ENCODE results near the gene TRMT6. TPM values are rescaled to one million over a fixed set of nuclear protein-coding genes. Genes with fewer than 3 reads are reported as not detected.

Gene TRMT6
- total RNA-seq, 2 donors from 2014 or later = 7.5 to 10.9 TPM

DNA sequence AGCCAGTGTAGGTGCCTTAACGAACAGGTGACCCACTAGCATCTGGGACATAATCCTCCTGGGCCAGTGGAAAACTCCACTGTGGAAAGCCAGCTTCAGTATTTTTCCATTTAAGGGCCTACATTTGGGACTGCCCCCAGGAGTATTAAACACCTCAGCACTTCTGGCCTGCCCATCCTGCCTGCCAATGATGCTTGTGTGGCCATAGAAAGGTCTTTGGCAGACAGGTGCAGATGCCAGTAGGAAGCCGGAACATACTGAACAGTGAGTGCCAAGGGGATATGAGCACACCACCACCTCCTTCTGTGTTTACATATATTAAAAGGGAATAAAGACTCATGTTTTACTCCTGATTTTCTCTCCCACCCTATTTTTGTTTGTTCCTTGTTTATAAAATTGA lies 20.0 kb upstream of the TRMT6 start:
- TF ChIP-seq, protein P1, sequence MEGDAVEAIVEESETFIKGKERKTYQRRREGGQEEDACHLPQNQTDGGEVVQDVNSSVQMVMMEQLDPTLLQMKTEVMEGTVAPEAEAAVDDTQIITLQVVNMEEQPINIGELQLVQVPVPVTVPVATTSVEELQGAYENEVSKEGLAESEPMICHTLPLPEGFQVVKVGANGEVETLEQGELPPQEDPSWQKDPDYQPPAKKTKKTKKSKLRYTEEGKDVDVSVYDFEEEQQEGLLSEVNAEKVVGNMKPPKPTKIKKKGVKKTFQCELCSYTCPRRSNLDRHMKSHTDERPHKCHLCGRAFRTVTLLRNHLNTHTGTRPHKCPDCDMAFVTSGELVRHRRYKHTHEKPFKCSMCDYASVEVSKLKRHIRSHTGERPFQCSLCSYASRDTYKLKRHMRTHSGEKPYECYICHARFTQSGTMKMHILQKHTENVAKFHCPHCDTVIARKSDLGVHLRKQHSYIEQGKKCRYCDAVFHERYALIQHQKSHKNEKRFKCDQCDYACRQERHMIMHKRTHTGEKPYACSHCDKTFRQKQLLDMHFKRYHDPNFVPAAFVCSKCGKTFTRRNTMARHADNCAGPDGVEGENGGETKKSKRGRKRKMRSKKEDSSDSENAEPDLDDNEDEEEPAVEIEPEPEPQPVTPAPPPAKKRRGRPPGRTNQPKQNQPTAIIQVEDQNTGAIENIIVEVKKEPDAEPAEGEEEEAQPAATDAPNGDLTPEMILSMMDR (IDR thresholded peaks at IDR 0.05) = no peak
- no peak overlapping the region for H3K9ac ChIP-seq (ENCODE audit: low read depth in 2 of 2, low read length in 2 of 2)
- H3K9me3 ChIP-seq = no peaks in the 10 kb centered on the region
- intact Hi-C loops (cut with DNase I) = no loop called here
- no peak overlapping the region for H3K4me3 ChIP-seq
- no peak overlapping the region for H3K27ac ChIP-seq
- H3K4me1 ChIP-seq = no peaks in the 10 kb centered on the region
- no peaks in the 10 kb centered on the region for H3K27me3 ChIP-seq
- H3K36me3 ChIP-seq = no peaks in the 10 kb centered on the region
- DNase-seq = no peak

DNA sequence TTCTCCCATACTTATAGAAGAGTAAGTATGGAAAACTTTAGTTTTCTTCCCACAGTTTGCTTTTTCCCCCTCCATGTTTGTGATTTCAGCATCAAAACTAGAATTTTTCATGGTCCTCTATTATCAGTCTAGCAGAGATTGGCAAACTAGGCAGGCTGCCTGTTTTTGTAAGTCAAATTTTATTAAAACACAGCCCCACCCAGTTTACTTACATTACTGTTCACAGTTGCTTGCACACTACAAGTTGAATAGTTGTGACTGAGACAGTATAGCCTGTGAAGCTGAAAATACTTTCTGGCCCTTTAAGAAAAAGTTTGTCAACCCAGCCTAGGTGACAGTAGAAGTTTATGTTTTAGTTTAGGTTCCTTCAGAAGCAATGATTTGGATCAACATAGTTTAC lies 19.6 kb upstream of the TRMT6 start:
- Histone ChIP-seq H3K36me3 (no peaks in the 10 kb centered on the region), H3K4me3 (no peak overlapping the region), H3K27ac (no peak overlapping the region), H3K9me3 (no peaks in the 10 kb centered on the region), H3K9ac (ENCODE audit: low read depth in 2 of 2, low read length in 2 of 2) (no peak overlapping the region), H3K27me3 (no peaks in the 10 kb centered on the region), H3K4me1 (no peaks in the 10 kb centered on the region)
- intact Hi-C loops (cut with DNase I) = no loop called here
- TF ChIP-seq, protein P1 (IDR thresholded peaks at IDR 0.05) = no peak
- DNase-seq = no peak

DNA sequence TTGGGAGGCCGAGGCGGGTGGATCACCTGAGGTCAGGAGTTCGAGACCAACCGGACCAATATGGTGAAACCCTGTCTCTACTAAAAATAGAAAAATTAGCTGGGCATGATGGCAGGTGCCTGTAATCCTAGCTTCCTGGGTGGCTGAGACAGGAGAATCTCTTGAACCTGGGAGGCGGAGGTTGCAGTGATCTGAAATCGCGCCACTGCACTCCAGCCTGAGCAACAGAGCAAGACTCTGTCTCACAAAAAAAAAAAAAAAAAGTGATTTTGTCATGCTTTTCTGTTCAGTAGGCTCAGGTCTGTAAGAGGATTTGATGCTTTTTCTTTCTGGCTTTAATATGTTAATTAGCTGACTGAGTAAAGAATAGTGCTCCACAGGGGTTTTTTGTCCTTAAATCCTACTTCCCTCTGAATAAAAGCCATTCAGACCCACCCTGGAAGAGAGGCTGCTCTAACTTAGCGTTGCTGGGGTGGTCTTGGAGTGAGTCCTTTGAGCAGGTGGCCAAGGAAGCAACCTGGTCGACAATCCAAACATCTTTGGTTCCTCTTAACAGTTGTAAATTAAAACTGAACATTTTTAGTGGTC lies 19.1 kb upstream of the TRMT6 start:
- H3K27ac ChIP-seq = no peak overlapping the region
- no peaks in the 10 kb centered on the region for H3K36me3 ChIP-seq
- no peak overlapping the region for H3K4me3 ChIP-seq
- TF ChIP-seq, protein P1 (IDR thresholded peaks at IDR 0.05) = no peak
- no peak for DNase-seq
- intact Hi-C loops (cut with DNase I) = no loop called here
- no peak overlapping the region for H3K9ac ChIP-seq (ENCODE audit: low read depth in 2 of 2, low read length in 2 of 2)
- no peaks in the 10 kb centered on the region for H3K27me3 ChIP-seq
- no peaks in the 10 kb centered on the region for H3K9me3 ChIP-seq
- H3K4me1 ChIP-seq = no peaks in the 10 kb centered on the region

DNA sequence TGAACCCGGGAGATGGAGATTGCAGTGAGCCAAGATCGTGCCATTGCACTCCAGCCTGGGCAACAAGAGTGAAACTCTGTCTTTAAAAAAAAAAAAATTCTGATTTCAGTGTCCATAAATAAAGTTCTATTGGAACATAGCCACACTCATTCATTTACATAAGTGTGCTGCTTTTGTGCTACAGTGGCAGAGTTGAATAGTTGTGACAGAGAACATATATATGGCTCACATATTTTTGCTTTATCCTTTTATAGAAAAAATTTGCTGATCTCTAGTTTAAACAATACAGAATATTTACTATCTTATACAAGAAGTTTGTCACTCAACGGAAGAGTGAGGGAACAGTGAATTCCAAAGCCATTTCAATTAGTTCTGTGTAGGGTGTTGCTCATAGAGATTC lies 18.1 kb upstream of the TRMT6 start:
- Histone ChIP-seq H3K27me3 (no peaks in the 10 kb centered on the region), H3K4me1 (no peaks in the 10 kb centered on the region), H3K9me3 (no peaks in the 10 kb centered on the region), H3K4me3 (no peak overlapping the region), H3K9ac (ENCODE audit: low read depth in 2 of 2, low read length in 2 of 2) (no peak overlapping the region), H3K27ac (no peak overlapping the region), H3K36me3 (no peaks in the 10 kb centered on the region)
- TF ChIP-seq, protein P1 (IDR thresholded peaks at IDR 0.05) = no peak
- no peak for DNase-seq
- intact Hi-C loops (cut with DNase I) = no loop called here

DNA sequence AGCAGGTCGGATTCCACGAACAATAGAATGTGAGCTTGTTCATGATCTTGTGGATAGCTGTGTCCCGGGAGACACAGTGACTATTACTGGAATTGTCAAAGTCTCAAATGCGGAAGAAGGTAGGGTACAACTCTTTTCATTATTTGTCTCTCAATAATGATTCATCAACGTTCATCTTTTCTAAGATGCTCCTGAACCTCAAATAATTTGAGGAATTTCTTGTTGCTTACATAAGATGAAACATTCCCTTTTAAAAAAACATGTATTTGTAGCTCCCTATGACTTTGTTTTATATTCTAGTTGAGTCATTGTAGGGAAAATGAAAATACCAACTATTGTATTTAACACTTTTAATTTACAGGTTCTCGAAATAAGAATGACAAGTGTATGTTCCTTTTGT lies 17.1 kb upstream of the TRMT6 start:
- no peak overlapping the region for H3K27ac ChIP-seq
- H3K9ac ChIP-seq (ENCODE audit: low read depth in 2 of 2, low read length in 2 of 2) = no peak overlapping the region
- DNase-seq = no peak
- TF ChIP-seq, protein P1 (IDR thresholded peaks at IDR 0.05) = no peak
- no peaks in the 10 kb centered on the region for H3K36me3 ChIP-seq
- no peaks in the 10 kb centered on the region for H3K9me3 ChIP-seq
- intact Hi-C loops (cut with DNase I) = no loop called here
- no peaks in the 10 kb centered on the region for H3K27me3 ChIP-seq
- H3K4me1 ChIP-seq = no peaks in the 10 kb centered on the region
- no peak overlapping the region for H3K4me3 ChIP-seq
